Transverse colon (tissue), 4 donors: ENCODE results near the gene PARP3. TPM values are rescaled to one million over a fixed set of nuclear protein-coding genes. Genes with fewer than 3 reads are reported as not detected.

Source experiments
- DNase-seq: peaks from one replicate; pipeline ENCODE4 v3.0.0-alpha.2; 2019
- H3K27ac ChIP-seq, 4 donors: fragments of 200-600 bp; sonication (generic); 2 replicates each; pipeline ENCODE4 v1.5.1; 2016 to 2018; ENCODE audit warnings: inconsistent platforms in 4 of 4
- H3K27me3 ChIP-seq: fragments of 200-600 bp; sonication (generic); 2 replicates; pipeline ENCODE4 v1.5.1; 2017; ENCODE audit warnings: inconsistent platforms
- H3K36me3 ChIP-seq, 4 donors: fragments of 200-600 bp; sonication (generic); 2 replicates each; pipeline ENCODE4 v1.5.1; 2017 to 2019; ENCODE audit warnings: inconsistent platforms in 4 of 4
- H3K4me1 ChIP-seq, 4 donors: fragments of 200-600 bp; sonication (generic); 2 replicates each; pipeline ENCODE4 v1.5.1; 2017 to 2020; ENCODE audit warnings: inconsistent platforms in 4 of 4
- H3K4me3 ChIP-seq, 4 donors: fragments of 200-600 bp; sonication (generic); 1 replicate in 1 of 4; 2 replicates in 3 of 4; pipeline versions ENCODE4 v1.5.1 to v1.6.1; 2017 to 2019; ENCODE audit warnings: inconsistent platforms in 4 of 4
- H3K9me3 ChIP-seq, 2 donors: fragments of 200-600 bp; sonication (generic); 2 replicates each; pipeline ENCODE4 v1.5.1; 2017 to 2019; ENCODE audit warnings: inconsistent platforms in 2 of 2
- EP300 ChIP-seq: sonication (generic); formaldehyde crosslinking; IDR thresholded peaks from one replicate; pipeline ENCODE4 v1.6.1; 2017; ENCODE audit warnings: antibody characterized with exemption, low read depth
- POLR2A ChIP-seq: fragments of 450-650 bp; IDR thresholded peaks from one replicate; pipeline ENCODE4 v1.6.1; 2016; ENCODE audit warnings: antibody characterized with exemption, mild to moderate bottlenecking, moderate library complexity
- POLR2AphosphoS5 ChIP-seq, 3 donors: sonication (generic); formaldehyde crosslinking; IDR thresholded peaks; one replicate each; pipeline ENCODE4 v1.6.1; 2016; ENCODE audit warnings: antibody characterized with exemption in 3 of 3
- WGBS, 2 donors: methylation state at CpG; one replicate each; pipeline ENCODE4 v1.1.5; 2018; ENCODE audit warnings: low coverage in 1 of 2; 5-methylcytosine and 5-hydroxymethylcytosine counted together
- in situ Hi-C, 4 donors: fragments of 200-750 bp; cut with MboI; loops; one replicate each; pipeline versions ENCODE4 v1.15.0 to v1.15.1; 2017; ENCODE audit warnings: low sequenced_read_pairs in 3 of 4, low pct_ligation_motif_present in 1 of 4, low pct_unique_long_range_greater_than_20kb in 1 of 4
- intact Hi-C: fragments of 100-400 bp; cut with DNase I; formaldehyde crosslinking; loops from one replicate; pipeline ENCODE4 v1.15.1; 2023; ENCODE audit warnings: low total_unique reads
- total RNA-seq, 4 donors: library from RNA; depleted of rRNA; stranded (reverse); fragments of >200 nt; gene quantifications; one replicate each; pipeline ENCODE4 v1.1.0, GENCODE V29; 2016
- TF ChIP-seq, protein P1 (sequence below), 5 experiments: fragments of 200-600 bp in 3 of 5; fragments of 450-650 bp in 2 of 5; sonication (generic) in 3 of 5; IDR thresholded peaks; 1 replicate in 2 of 5; 2 replicates in 3 of 5; pipeline ENCODE4 v1.5.1; 2016 to 2017; ENCODE audit warnings: antibody characterized with exemption in 5 of 5, inconsistent platforms in 3 of 5, mild to moderate bottlenecking in 2 of 5, moderate library complexity in 1 of 5

PARP3 gene
- total RNA-seq, 4 donors from 2014 or later = 18.3 to 64.7 (median 42.1) TPM

DNA sequence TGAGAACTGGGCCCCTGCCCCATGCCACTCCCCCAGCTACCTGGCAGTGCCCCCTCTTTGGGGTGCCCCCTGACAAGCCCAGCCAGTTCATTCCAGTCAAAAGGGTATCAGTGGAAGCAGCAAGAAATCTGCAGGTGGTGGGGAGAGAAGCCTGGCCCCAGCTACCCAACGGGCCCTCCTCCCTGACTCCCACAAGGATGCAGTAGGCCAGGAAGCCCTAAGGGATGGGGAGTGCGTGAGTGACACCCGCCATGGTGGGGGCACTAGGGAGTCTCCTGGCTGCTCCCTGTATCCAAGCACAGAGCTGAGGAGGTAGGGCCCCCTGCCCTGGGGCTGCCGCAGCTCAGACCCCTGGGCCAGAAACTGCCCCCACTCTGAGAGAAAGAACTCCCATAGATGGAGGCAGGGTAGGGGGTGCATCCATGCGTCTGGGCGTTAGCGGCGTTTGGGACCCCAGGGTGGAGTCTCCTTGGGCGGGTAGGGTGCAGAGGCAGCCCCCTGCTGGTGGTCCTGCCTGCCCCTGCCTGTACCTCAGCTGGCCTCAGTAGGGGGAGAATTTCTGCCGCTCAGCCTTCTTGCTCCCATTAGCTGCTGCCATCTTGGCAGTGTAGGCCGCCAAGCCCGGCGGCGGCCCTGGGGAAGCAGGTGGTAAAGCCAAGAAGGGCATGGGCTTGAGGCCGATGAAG is 15.5 kb downstream of the PARP3 start:
- TF ChIP-seq POLR2AphosphoS5 (IDR thresholded peaks at IDR 0.05) = no peak
- TF ChIP-seq, protein P1, sequence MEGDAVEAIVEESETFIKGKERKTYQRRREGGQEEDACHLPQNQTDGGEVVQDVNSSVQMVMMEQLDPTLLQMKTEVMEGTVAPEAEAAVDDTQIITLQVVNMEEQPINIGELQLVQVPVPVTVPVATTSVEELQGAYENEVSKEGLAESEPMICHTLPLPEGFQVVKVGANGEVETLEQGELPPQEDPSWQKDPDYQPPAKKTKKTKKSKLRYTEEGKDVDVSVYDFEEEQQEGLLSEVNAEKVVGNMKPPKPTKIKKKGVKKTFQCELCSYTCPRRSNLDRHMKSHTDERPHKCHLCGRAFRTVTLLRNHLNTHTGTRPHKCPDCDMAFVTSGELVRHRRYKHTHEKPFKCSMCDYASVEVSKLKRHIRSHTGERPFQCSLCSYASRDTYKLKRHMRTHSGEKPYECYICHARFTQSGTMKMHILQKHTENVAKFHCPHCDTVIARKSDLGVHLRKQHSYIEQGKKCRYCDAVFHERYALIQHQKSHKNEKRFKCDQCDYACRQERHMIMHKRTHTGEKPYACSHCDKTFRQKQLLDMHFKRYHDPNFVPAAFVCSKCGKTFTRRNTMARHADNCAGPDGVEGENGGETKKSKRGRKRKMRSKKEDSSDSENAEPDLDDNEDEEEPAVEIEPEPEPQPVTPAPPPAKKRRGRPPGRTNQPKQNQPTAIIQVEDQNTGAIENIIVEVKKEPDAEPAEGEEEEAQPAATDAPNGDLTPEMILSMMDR (IDR thresholded peaks at IDR 0.05) = no peak
- TF ChIP-seq POLR2A = no peak
- no peak for TF ChIP-seq EP300
- DNase-seq = no peak
- peaks cover 0 to 16% (median 10%) of the 10 kb centered on the region in 4 donors for H3K4me1 ChIP-seq
- in situ Hi-C loops (no loop called here), intact Hi-C loops (no loop called here)
- H3K27me3 ChIP-seq = peaks cover 20% of the 10 kb centered on the region
- 91% methylated on average over 14 of the region's 15 CpGs; no CpG with 5 or more reads in 1 of the 2 donors for WGBS, 2 donors
- H3K36me3 ChIP-seq = no peaks in the 10 kb centered on the region
- no peak overlapping the region for H3K27ac ChIP-seq
- no peaks in the 10 kb centered on the region for H3K9me3 ChIP-seq
- no peak overlapping the region for H3K4me3 ChIP-seq

GRCh38 chr3:51958603-51959521 is 16.7 kb downstream of the PARP3 start:
- intact Hi-C loops = no loop called here
- H3K4me1 ChIP-seq = peaks cover 0 to 21% (median 10%) of the 10 kb centered on the region in 4 donors
- peaks cover 20% of the 10 kb centered on the region for H3K27me3 ChIP-seq
- H3K27ac ChIP-seq = no peak overlapping the region
- no peaks in the 10 kb centered on the region for H3K9me3 ChIP-seq
- no peak for DNase-seq
- in situ Hi-C loops = no loop called here
- no peaks in the 10 kb centered on the region for H3K36me3 ChIP-seq
- TF ChIP-seq POLR2A (no peak), EP300 (no peak), POLR2AphosphoS5 (IDR thresholded peaks at IDR 0.05) (no peak)
- WGBS, 2 donors = 91 to 100% methylated on average over 1 to 20 of the region's 20 CpGs
- H3K4me3 ChIP-seq = no peak overlapping the region

- Histone ChIP-seq H3K27me3 (peaks cover 19% of the 10 kb centered on the region), H3K9me3 (no peaks in the 10 kb centered on the region), H3K4me3 (no peak overlapping the region), H3K27ac (no peak overlapping the region), H3K4me1 (peaks cover 0 to 27% (median 10%) of the 10 kb centered on the region in 4 donors), H3K36me3 (no peaks in the 10 kb centered on the region)
- TF ChIP-seq EP300 (no peak), POLR2A (no peak), POLR2AphosphoS5 (IDR thresholded peaks at IDR 0.05) (no peak)
- TF ChIP-seq, protein P1 (IDR thresholded peaks at IDR 0.05) = no peak
- in situ Hi-C loops (no loop called here), intact Hi-C loops (no loop called here)
- no peak for DNase-seq
- 96% methylated on average over 7 of the region's 7 CpGs; no CpG with 5 or more reads in 1 of the 2 donors for WGBS, 2 donors
Measured at GRCh38 chr3:51959651-51960050, 17.5 kb downstream of the PARP3 start.

GRCh38 chr3:51960386-51960785 is 18.2 kb downstream of the PARP3 start:
- H3K27me3 ChIP-seq = peaks cover 12% of the 10 kb centered on the region
- no peaks in the 10 kb centered on the region for H3K9me3 ChIP-seq
- in situ Hi-C loops (no loop called here), intact Hi-C loops (no loop called here)
- peaks cover 0 to 24% (median 10%) of the 10 kb centered on the region in 4 donors for H3K4me1 ChIP-seq
- H3K27ac ChIP-seq = no peak overlapping the region
- H3K4me3 ChIP-seq = no peak overlapping the region
- WGBS, 2 donors = 86 to 95% methylated on average over 4 to 10 of the region's 10 CpGs
- DNase-seq = no peak
- no peaks in the 10 kb centered on the region for H3K36me3 ChIP-seq
- TF ChIP-seq EP300 = no peak
- TF ChIP-seq POLR2A = no peak
- no peak for TF ChIP-seq POLR2AphosphoS5 (IDR thresholded peaks at IDR 0.05)
- TF ChIP-seq, protein P1 (IDR thresholded peaks at IDR 0.05) = no peak
